HepG2 (cell line): ENCODE data around the gene PNLIPRP1. TPM values are rescaled to one million over a fixed set of nuclear protein-coding genes. Genes with fewer than 3 reads are reported as not detected.

Source experiments
- ATAC-seq: fragments of 200-7000 bp; cut with Tn5 transposase; 3 replicates; pipeline ENCODE4 v1.9.1; 2020; ENCODE audit warnings: mild to moderate bottlenecking, moderate library complexity
- BruUV-seq: library from RNA; stranded (reverse); fragments of 400-500 nt; replicated peaks from 2 replicates; lab custom pipeline; 2021; lab: Mats Ljungman, UMichigan
- CTCF ChIA-PET: fragments of 300-600 bp; formaldehyde crosslinking; extraction: SDS; loops from one replicate; lab custom pipeline; 2021; ENCODE audit warnings: low total read pairs, inconsistent platforms, low intra/inter-chr PET ratio; lab: Yijun Ruan, JAX
- POLR2A ChIA-PET: fragments of 350-600 bp; sonication (Branson Sonifier 250); formaldehyde crosslinking; loops from one replicate; lab custom pipeline; 2020; ENCODE audit warnings: antibody characterized with exemption, inconsistent platforms; lab: Yijun Ruan, JAX
- DNase-seq: peaks from one replicate; pipeline ENCODE4 v3.0.0-alpha.2; 2015; ENCODE audit warnings: low spot score
- FAIRE-seq: peaks from 3 replicates; lab custom pipeline; 2011; peaks lifted over from hg19 to GRCh38; lab: Jason Lieb, UNC
- H2AFZ ChIP-seq: one replicate; pipeline ENCODE4 v1.6.1; 2011; ENCODE audit warnings: low read length, inconsistent platforms
- H3K27ac ChIP-seq: fragments of 300-600 bp; 3 replicates; pipeline ENCODE4 v1.8.0; 2011; ENCODE audit warnings: mixed run types, mild to moderate bottlenecking, mixed read lengths, low read length, inconsistent platforms; ENCODE audit not compliant: insufficient read depth; ENCODE audit errors: extremely low read length
- H3K27me3 ChIP-seq, 2 experiments: fragments of 200-600 bp in 1 of 2; 2 replicates in 1 of 2; 3 replicates in 1 of 2; pipeline versions ENCODE4 v1.6.0 to v1.8.0; 2011; ENCODE audit warnings: low read length in 2 of 2, mild to moderate bottlenecking in 2 of 2, moderate library complexity in 2 of 2, inconsistent platforms in 1 of 2; ENCODE audit not compliant: insufficient read depth in 2 of 2, control insufficient read depth in 1 of 2
- H3K36me3 ChIP-seq, 2 experiments: fragments of 200-600 bp in 1 of 2; replicated peaks in 1 of 2; 2 replicates in 1 of 2; 3 replicates in 1 of 2; pipeline versions ENCODE4 v1.5.1 to v1.8.0; 2011; ENCODE audit warnings: low read length in 2 of 2, inconsistent platforms in 1 of 2; ENCODE audit not compliant: insufficient read depth in 2 of 2, control insufficient read depth in 1 of 2
- H3K4me1 ChIP-seq: 2 replicates; pipeline ENCODE4 v1.5.1; 2012; ENCODE audit warnings: low read length, inconsistent platforms; ENCODE audit not compliant: insufficient read depth
- H3K4me2 ChIP-seq: 2 replicates; pipeline ENCODE4 v1.6.0; 2011; ENCODE audit warnings: low read depth, low read length, inconsistent platforms
- H3K4me3 ChIP-seq, 3 experiments: fragments of 200-600 bp in 1 of 3; sonication (generic), shearing (Covaris generic) in 1 of 3; replicated peaks in 1 of 3; 2 replicates each; pipeline ENCODE4 v1.5.1; 2011 to 2016; ENCODE audit warnings: low read length in 3 of 3, inconsistent platforms in 2 of 3, low read depth in 2 of 3, mild to moderate bottlenecking in 2 of 3, control low read depth in 1 of 3, mixed read lengths in 1 of 3; ENCODE audit not compliant: insufficient read depth in 1 of 3
- H3K79me2 ChIP-seq: one replicate; pipeline ENCODE4 v1.6.1; 2011; ENCODE audit warnings: low read length, inconsistent platforms; ENCODE audit not compliant: insufficient read depth
- H3K9ac ChIP-seq: 2 replicates; pipeline ENCODE4 v1.6.0; 2011; ENCODE audit warnings: mild to moderate bottlenecking, low read depth, low read length, inconsistent platforms; ENCODE audit not compliant: insufficient read depth
- H3K9me3 ChIP-seq: 2 replicates; pipeline ENCODE4 v1.5.1; 2012; ENCODE audit warnings: mild to moderate bottlenecking, low read length
- H4K20me1 ChIP-seq: 2 replicates; pipeline ENCODE4 v1.6.0; 2011; ENCODE audit warnings: inconsistent platforms, mild to moderate bottlenecking, low read length, moderate library complexity; ENCODE audit not compliant: insufficient read depth
- FOSL2 ChIP-seq: sonication (generic); formaldehyde crosslinking; IDR thresholded peaks from 2 replicates; pipeline ENCODE4 v1.4.0; 2020; ENCODE audit warnings: missing genetic modification reagents
- HES4 ChIP-seq: sonication (generic); formaldehyde crosslinking; IDR thresholded peaks from 2 replicates; pipeline ENCODE4 v1.9.0; 2021; ENCODE audit warnings: mild to moderate bottlenecking, missing genetic modification reagents, borderline replicate concordance
- PHF5A ChIP-seq: IDR thresholded peaks from one replicate; pipeline ENCODE4 v1.6.1; 2018; ENCODE audit warnings: low read depth, missing genetic modification reagents; ENCODE audit not compliant: unreplicated experiment
- SNAPC4 ChIP-seq: sonication (generic); formaldehyde crosslinking; IDR thresholded peaks from 2 replicates; pipeline ENCODE4 v1.4.0; 2020; ENCODE audit warnings: mild to moderate bottlenecking, missing genetic modification reagents
- SNAPC5 ChIP-seq: sonication (generic); formaldehyde crosslinking; IDR thresholded peaks from 2 replicates; pipeline ENCODE4 v1.8.1; 2023; ENCODE audit warnings: mild to moderate bottlenecking, missing genetic modification reagents, borderline replicate concordance
- SSRP1 ChIP-seq: IDR thresholded peaks from 2 replicates; pipeline ENCODE4 v1.6.1; 2016; ENCODE audit warnings: control low read depth
- SYNCRIP ChIP-seq: fragments of 200-400 bp; formaldehyde crosslinking; IDR thresholded peaks from 2 replicates; pipeline ENCODE4 v1.6.1; 2018; ENCODE audit warnings: mild to moderate bottlenecking, low read depth, low read length; ENCODE audit not compliant: insufficient read depth
- ZIK1 ChIP-seq: sonication (generic); formaldehyde crosslinking; IDR thresholded peaks from 2 replicates; pipeline ENCODE4 v1.5.0; 2020; ENCODE audit warnings: mild to moderate bottlenecking, low read depth, missing genetic modification reagents, borderline replicate concordance
- ZKSCAN8 ChIP-seq: IDR thresholded peaks from 2 replicates; pipeline ENCODE4 v1.6.1; 2016; ENCODE audit warnings: borderline replicate concordance, missing genetic modification reagents, missing compliant biosample characterization
- ZMYM2 ChIP-seq: sonication (generic); formaldehyde crosslinking; IDR thresholded peaks from 2 replicates; pipeline ENCODE4 v1.8.0; 2022; ENCODE audit warnings: mild to moderate bottlenecking, missing genetic modification reagents
- ZNF362 ChIP-seq: sonication (generic); formaldehyde crosslinking; IDR thresholded peaks from 2 replicates; pipeline ENCODE4 v1.4.0; 2020; ENCODE audit warnings: missing genetic modification reagents, mild to moderate bottlenecking, borderline replicate concordance
- ZNF441 ChIP-seq: sonication (generic); formaldehyde crosslinking; IDR thresholded peaks from 2 replicates; pipeline ENCODE4 v1.7.0; 2021; ENCODE audit warnings: missing genetic modification reagents, borderline replicate concordance
- ZNF687 ChIP-seq: sonication (generic); formaldehyde crosslinking; IDR thresholded peaks from 2 replicates; pipeline ENCODE4 v1.5.1; 2020; ENCODE audit warnings: mild to moderate bottlenecking, missing genetic modification reagents, moderate library complexity
- WGBS: methylation state at CpG from one replicate; pipeline ENCODE4 v1.1.6; 2017; ENCODE audit warnings: low lambda C conversion rate; 5-methylcytosine and 5-hydroxymethylcytosine counted together
- in situ Hi-C: cut with HindIII; loops from 2 replicates; pipeline ENCODE4 v1.10.0; 2017; ENCODE audit warnings: low pct_unique_long_range_greater_than_20kb; ENCODE audit not compliant: extremely low pct_ligation_motif_present
- intact Hi-C: fragments of 100-400 bp; cut with micrococcal nuclease; formaldehyde crosslinking; loops from one replicate; pipeline ENCODE4 v1.10.0; 2022; ENCODE audit not compliant: unreplicated experiment
- polyA plus RNA-seq, 8 experiments: library from polyadenylated mRNA; depleted of rRNA in 3 of 8; stranded (reverse) in 7 of 8; unstranded in 1 of 8; fragments of >200 nt; fragmentation: Illumina TruSeq in 4 of 8; extraction: Trizol in 4 of 8; gene quantifications; 2 replicates each; pipeline versions ENCODE4 v1.2.1 to v1.2.3, GENCODE V29; 2011 to 2016; ENCODE audit warnings: low read depth in 4 of 8, missing spikeins in 1 of 8, mixed read lengths in 1 of 8; ENCODE audit not compliant: insufficient read depth in 1 of 8
- total RNA-seq, 5 experiments: library from RNA; depleted of rRNA; stranded (reverse); fragments of >200 nt; fragmentation: Illumina TruSeq; extraction: Trizol; gene quantifications; 2 replicates each; pipeline ENCODE4 v1.2.3, GENCODE V29; 2016; ENCODE audit warnings: low read depth in 1 of 5

The PNLIPRP1 gene
- total and polyA plus RNA-seq, 2 of the 13 experiments (the other 11 are each of a cell fraction or from before 2014, with no cell fraction given): not detected

- Histone ChIP-seq H3K27ac (no peak overlapping the region), H3K4me2 (no peak overlapping the region), H3K79me2 (no peaks in the 10 kb centered on the region), H3K4me3 (no peak overlapping the region), H3K27me3 (peaks cover 1 to 6% of the 10 kb centered on the region in 2 experiments; a peak in 3 of 5 replicates), H2AFZ (no peak overlapping the region), H3K9ac (no peak overlapping the region), H3K36me3 (no peaks in the 10 kb centered on the region), H4K20me1 (no peaks in the 10 kb centered on the region), H3K4me1 (no peaks in the 10 kb centered on the region), H3K9me3 (no peaks in the 10 kb centered on the region)
- POLR2A ChIA-PET: no interaction called here
- intact Hi-C loops: no loop called here
- DNase-seq (no peak), FAIRE-seq (no peak), ATAC-seq (no peak)
- WGBS: 50% methylated on average over 6 of the region's 6 CpGs
- no TSS peak for BruUV-seq
- CTCF ChIA-PET: no interaction called here
- in situ Hi-C loops: no loop called here
- no peak for TF ChIP-seq ZNF362 (CRISPR knock-in tag)
- no peak for TF ChIP-seq SSRP1
- TF ChIP-seq ZIK1: no peak
- TF ChIP-seq PHF5A: no peak
- no peak for TF ChIP-seq SNAPC5
- no peak for TF ChIP-seq ZMYM2 (CRISPR knock-in tag)
- TF ChIP-seq SYNCRIP: no peak
- no peak for TF ChIP-seq HES4 (CRISPR knock-in tag)
- no peak for TF ChIP-seq ZNF687 (CRISPR knock-in tag)
- no peak for TF ChIP-seq ZKSCAN8 (CRISPR knock-in tag)
- TF ChIP-seq SNAPC4 (CRISPR knock-in tag): no peak
- no peak for TF ChIP-seq ZNF441 (CRISPR knock-in tag)
- TF ChIP-seq FOSL2: no peak
Observed at GRCh38 chr10:116607336-116607735, 16.6 kb downstream of the PNLIPRP1 start.
